Measurements from ENCODE around the gene KRT6B. TPM values are rescaled to one million over a fixed set of nuclear protein-coding genes. Genes with fewer than 3 reads are reported as not detected.

KRT6B gene
- total RNA-seq, 6 experiments from 2014 or later: 0.13 TPM; not detected in 5

- Histone ChIP-seq H3K4me1 (no peaks in the 10 kb centered on the region), H3K4me3 (no peak overlapping the region), H3K27me3 (no peaks in the 10 kb centered on the region), H3K27ac (no peak overlapping the region), H3K9me3 (no peaks in the 10 kb centered on the region), H3K36me3 (no peaks in the 10 kb centered on the region)
- no peak for ATAC-seq
- WGBS (ENCODE audit: insufficient coverage, low coverage, low lambda C conversion rate, missing lambda C conversion rate): 78% methylated on average over 2 of the region's 2 CpGs
- TF ChIP-seq POLR2A (IDR thresholded peaks at IDR 0.05) (no peak), CTCF (IDR thresholded peaks at IDR 0.05) (no peak)
- no peak for DNase-seq
- intact Hi-C loops (cut with DNase I): no loop called here
These were observed 22.3 kb upstream of the KRT6B start for GRCh38 chr12:52474212-52474611.

- H3K27me3 ChIP-seq: no peaks in the 10 kb centered on the region
- WGBS (ENCODE audit: insufficient coverage, low coverage, low lambda C conversion rate, missing lambda C conversion rate): 67% methylated on average over 1 of the region's 4 CpGs
- ATAC-seq (no peak), DNase-seq (no peak)
- H3K4me3 ChIP-seq: no peak within 1 kb of the TSS
- no peaks in the 10 kb centered on the region for H3K9me3 ChIP-seq
- no peaks in the 10 kb centered on the region for H3K4me1 ChIP-seq
- no peak within 1 kb of the TSS for H3K27ac ChIP-seq
- intact Hi-C loops (cut with DNase I): no loop called here
- H3K36me3 ChIP-seq: no peaks in the 10 kb centered on the region
- no peak for TF ChIP-seq CTCF (IDR thresholded peaks at IDR 0.05)
- no peak for TF ChIP-seq POLR2A (IDR thresholded peaks at IDR 0.05)
These were observed 21.8 kb upstream of the KRT6B start, which contains the start of gene KRT6C for GRCh38 chr12:52473768-52474167. TSS of gene KRT6C (minus strand) at chr12:52473805. CDS start at chr12:52473737, 68 bp downstream.

GRCh38 chr12:52469853-52470252 lies 17.9 kb upstream of the KRT6B start:
- no peak for TF ChIP-seq POLR2A (IDR thresholded peaks at IDR 0.05)
- TF ChIP-seq CTCF (IDR thresholded peaks at IDR 0.05): no peak

GRCh38 chr12:52464897-52465296 lies 13.0 kb upstream of the KRT6B start:
- Histone ChIP-seq H3K27me3 (no peaks in the 10 kb centered on the region), H3K27ac (no peak overlapping the region), H3K4me3 (no peak overlapping the region), H3K9me3 (no peaks in the 10 kb centered on the region), H3K4me1 (no peaks in the 10 kb centered on the region), H3K36me3 (no peaks in the 10 kb centered on the region)
- DNase-seq (no peak), ATAC-seq (no peak)
- intact Hi-C loops (cut with DNase I): no loop called here
- 45% methylated on average over 2 of the region's 2 CpGs for WGBS (ENCODE audit: insufficient coverage, low coverage, low lambda C conversion rate, missing lambda C conversion rate)
- no peak for TF ChIP-seq CTCF (IDR thresholded peaks at IDR 0.05)
- TF ChIP-seq POLR2A (IDR thresholded peaks at IDR 0.05): no peak

More at GRCh38 chr12:52469853-52470252, 17.9 kb upstream of the KRT6B start:
- Histone ChIP-seq H3K27me3 (no peaks in the 10 kb centered on the region), H3K36me3 (no peaks in the 10 kb centered on the region), H3K27ac (no peak overlapping the region), H3K4me3 (no peak overlapping the region), H3K9me3 (no peaks in the 10 kb centered on the region), H3K4me1 (no peaks in the 10 kb centered on the region)
- no peak for DNase-seq
- WGBS (ENCODE audit: insufficient coverage, low coverage, low lambda C conversion rate, missing lambda C conversion rate): 35% methylated on average over 4 of the region's 4 CpGs
- intact Hi-C loops (cut with DNase I): no loop called here
- peak in 1 of 4 donors; percentile 28 for ATAC-seq

- WGBS (ENCODE audit: insufficient coverage, low coverage, low lambda C conversion rate, missing lambda C conversion rate): 55% methylated on average over 4 of the region's 5 CpGs
- Histone ChIP-seq H3K9me3 (no peaks in the 10 kb centered on the region), H3K4me3 (no peak overlapping the region), H3K27ac (no peak overlapping the region), H3K36me3 (no peaks in the 10 kb centered on the region), H3K4me1 (no peaks in the 10 kb centered on the region), H3K27me3 (no peaks in the 10 kb centered on the region)
- ATAC-seq (no peak), DNase-seq (no peak)
- intact Hi-C loops (cut with DNase I): no loop called here
- TF ChIP-seq POLR2A (IDR thresholded peaks at IDR 0.05): no peak
- TF ChIP-seq CTCF (IDR thresholded peaks at IDR 0.05): no peak
These were observed 9.7 kb upstream of the KRT6B start for GRCh38 chr12:52461693-52462092.
